K562 (cell line): ENCODE data around the gene EIF5. TPM values are rescaled to one million over a fixed set of nuclear protein-coding genes. Genes with fewer than 3 reads are reported as not detected.

Source experiments
- BRD9 ChIP-seq: fragments of 450-650 bp; IDR thresholded peaks from 2 replicates; pipeline ENCODE4 v1.6.1; 2018; ENCODE audit warnings: low read depth; ENCODE audit not compliant: partially characterized antibody
- CBX1 ChIP-seq: sonication (generic); IDR thresholded peaks from 2 replicates; pipeline ENCODE4 v1.6.1; 2016; ENCODE audit warnings: antibody characterized with exemption, low read depth, mild to moderate bottlenecking
- CBX3 ChIP-seq, 2 experiments: IDR thresholded peaks; 1 replicate in 1 of 2; 2 replicates in 1 of 2; pipeline ENCODE4 v1.6.1; 2012; ENCODE audit warnings: inconsistent platforms in 2 of 2, low read length in 2 of 2, borderline replicate concordance in 1 of 2, control low read depth in 1 of 2
- DPF2 ChIP-seq: fragments of 450-650 bp; IDR thresholded peaks from 2 replicates; pipeline ENCODE4 v1.6.1; 2016
- GTF2A2 ChIP-seq: IDR thresholded peaks from 2 replicates; pipeline ENCODE4 v1.6.1; 2016; ENCODE audit warnings: mild to moderate bottlenecking, missing genetic modification characterization, missing compliant biosample characterization
- IRF2 ChIP-seq: sonication (generic); formaldehyde crosslinking; IDR thresholded peaks from 2 replicates; pipeline ENCODE4 v1.8.1; 2022; ENCODE audit warnings: mild to moderate bottlenecking, missing genetic modification reagents
- MCM2 ChIP-seq: fragments of 450-650 bp; IDR thresholded peaks from 2 replicates; pipeline ENCODE4 v1.6.1; 2017; ENCODE audit warnings: low read depth, mild to moderate bottlenecking
- NRF1 ChIP-seq, 2 experiments: fragments of 450-650 bp; IDR thresholded peaks in 1 of 2; conservative IDR thresholded peaks in 1 of 2; 2 replicates each; pipeline ENCODE4 v1.6.1; 2014; ENCODE audit warnings: mild to moderate bottlenecking in 2 of 2
- PML ChIP-seq: IDR thresholded peaks from 2 replicates; pipeline ENCODE4 v1.6.1; 2012; ENCODE audit warnings: low read length, inconsistent platforms
- RCOR1 ChIP-seq, 2 experiments: IDR thresholded peaks; 2 replicates each; pipeline ENCODE4 v1.6.1; 2012; ENCODE audit warnings: low read depth in 2 of 2, low read length in 2 of 2, borderline replicate concordance in 1 of 2, improper control_type of control experiment in 1 of 2
- SMARCB1 ChIP-seq: IDR thresholded peaks from 2 replicates; pipeline ENCODE4 v1.6.1; 2011; ENCODE audit warnings: improper control_type of control experiment, low read depth; ENCODE audit not compliant: insufficient read length
- SP1 ChIP-seq: sonication (generic); formaldehyde crosslinking; IDR thresholded peaks from 2 replicates; pipeline ENCODE4 v1.8.1; 2022; ENCODE audit warnings: mild to moderate bottlenecking, missing genetic modification reagents
- SREBF2 ChIP-seq: sonication (generic); formaldehyde crosslinking; IDR thresholded peaks from 2 replicates; pipeline ENCODE4 v1.4.0; 2020; ENCODE audit warnings: mild to moderate bottlenecking, missing genetic modification reagents
- SRSF9 ChIP-seq: fragments of 200-400 bp; formaldehyde crosslinking; IDR thresholded peaks from 2 replicates; pipeline ENCODE4 v1.6.1; 2017; ENCODE audit warnings: low read depth, low read length, borderline replicate concordance
- THRAP3 ChIP-seq: fragments of 450-650 bp; IDR thresholded peaks from 2 replicates; pipeline ENCODE4 v1.6.1; 2016; ENCODE audit warnings: mild to moderate bottlenecking, inconsistent platforms, borderline replicate concordance
- polyA plus RNA-seq, 8 experiments: library from polyadenylated mRNA; depleted of rRNA in 4 of 8; stranded (reverse) in 5 of 8; unstranded in 3 of 8; fragments of >200 nt; fragmentation: Nextera tagmentation in 2 of 8; fragmentation: Illumina TruSeq in 1 of 8; extraction: Ambion mirVana in 2 of 8; extraction: Trizol in 1 of 8; gene quantifications; 2 replicates each; pipeline versions ENCODE4 v1.2.1 to v1.2.3, GENCODE V29; 2011 to 2014; ENCODE audit warnings: inconsistent platforms in 1 of 8, missing spikeins in 1 of 8
- total RNA-seq, 7 experiments: library from RNA; depleted of rRNA in 6 of 7; stranded (reverse); fragments of >200 nt in 6 of 7; fragmentation: Illumina TruSeq in 2 of 7; extraction: Trizol in 2 of 7; gene quantifications; 2 replicates each; pipeline versions ENCODE4 v1.2.1 to v1.2.3, GENCODE V29; 2011 to 2021; ENCODE audit warnings: low replicate concordance in 1 of 7
- TF ChIP-seq, protein P1 (sequence below): fragments of 450-650 bp; IDR thresholded peaks from 2 replicates; pipeline ENCODE4 v1.6.1; 2016; ENCODE audit warnings: low read depth
- TF ChIP-seq, protein P2 (sequence below): IDR thresholded peaks from 3 replicates; pipeline ENCODE4 v1.6.1; 2011; ENCODE audit warnings: borderline replicate concordance, mild to moderate bottlenecking, moderate library complexity; ENCODE audit not compliant: insufficient read length; ENCODE audit errors: extremely low read depth

Gene EIF5
- total and polyA plus RNA-seq, 9 of the 15 experiments (the other 6 are each of a cell fraction or from before 2014, with no cell fraction given): 92.7 to 442 (median 190) TPM

DNA sequence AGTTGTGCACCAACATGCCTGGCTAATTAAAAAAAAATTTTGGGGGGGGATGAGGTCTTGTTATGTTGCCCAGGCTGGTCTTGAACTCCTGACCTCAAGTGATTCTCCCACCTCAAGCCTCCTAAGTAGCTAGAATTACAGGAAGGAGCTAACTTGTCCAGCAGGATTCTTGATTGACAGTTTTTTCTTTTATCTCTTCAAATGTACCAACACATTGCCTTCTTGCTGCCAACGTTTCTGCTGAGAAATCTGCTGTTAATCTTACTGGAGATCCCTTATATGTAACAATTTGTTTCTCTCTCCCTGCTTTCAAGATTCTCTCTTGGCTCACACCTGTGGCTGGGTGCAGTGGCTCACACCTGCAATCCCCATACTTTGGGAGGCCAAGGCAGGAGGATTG is 28.7 kb downstream of the EIF5 start (continued):
- TF ChIP-seq, protein P1, sequence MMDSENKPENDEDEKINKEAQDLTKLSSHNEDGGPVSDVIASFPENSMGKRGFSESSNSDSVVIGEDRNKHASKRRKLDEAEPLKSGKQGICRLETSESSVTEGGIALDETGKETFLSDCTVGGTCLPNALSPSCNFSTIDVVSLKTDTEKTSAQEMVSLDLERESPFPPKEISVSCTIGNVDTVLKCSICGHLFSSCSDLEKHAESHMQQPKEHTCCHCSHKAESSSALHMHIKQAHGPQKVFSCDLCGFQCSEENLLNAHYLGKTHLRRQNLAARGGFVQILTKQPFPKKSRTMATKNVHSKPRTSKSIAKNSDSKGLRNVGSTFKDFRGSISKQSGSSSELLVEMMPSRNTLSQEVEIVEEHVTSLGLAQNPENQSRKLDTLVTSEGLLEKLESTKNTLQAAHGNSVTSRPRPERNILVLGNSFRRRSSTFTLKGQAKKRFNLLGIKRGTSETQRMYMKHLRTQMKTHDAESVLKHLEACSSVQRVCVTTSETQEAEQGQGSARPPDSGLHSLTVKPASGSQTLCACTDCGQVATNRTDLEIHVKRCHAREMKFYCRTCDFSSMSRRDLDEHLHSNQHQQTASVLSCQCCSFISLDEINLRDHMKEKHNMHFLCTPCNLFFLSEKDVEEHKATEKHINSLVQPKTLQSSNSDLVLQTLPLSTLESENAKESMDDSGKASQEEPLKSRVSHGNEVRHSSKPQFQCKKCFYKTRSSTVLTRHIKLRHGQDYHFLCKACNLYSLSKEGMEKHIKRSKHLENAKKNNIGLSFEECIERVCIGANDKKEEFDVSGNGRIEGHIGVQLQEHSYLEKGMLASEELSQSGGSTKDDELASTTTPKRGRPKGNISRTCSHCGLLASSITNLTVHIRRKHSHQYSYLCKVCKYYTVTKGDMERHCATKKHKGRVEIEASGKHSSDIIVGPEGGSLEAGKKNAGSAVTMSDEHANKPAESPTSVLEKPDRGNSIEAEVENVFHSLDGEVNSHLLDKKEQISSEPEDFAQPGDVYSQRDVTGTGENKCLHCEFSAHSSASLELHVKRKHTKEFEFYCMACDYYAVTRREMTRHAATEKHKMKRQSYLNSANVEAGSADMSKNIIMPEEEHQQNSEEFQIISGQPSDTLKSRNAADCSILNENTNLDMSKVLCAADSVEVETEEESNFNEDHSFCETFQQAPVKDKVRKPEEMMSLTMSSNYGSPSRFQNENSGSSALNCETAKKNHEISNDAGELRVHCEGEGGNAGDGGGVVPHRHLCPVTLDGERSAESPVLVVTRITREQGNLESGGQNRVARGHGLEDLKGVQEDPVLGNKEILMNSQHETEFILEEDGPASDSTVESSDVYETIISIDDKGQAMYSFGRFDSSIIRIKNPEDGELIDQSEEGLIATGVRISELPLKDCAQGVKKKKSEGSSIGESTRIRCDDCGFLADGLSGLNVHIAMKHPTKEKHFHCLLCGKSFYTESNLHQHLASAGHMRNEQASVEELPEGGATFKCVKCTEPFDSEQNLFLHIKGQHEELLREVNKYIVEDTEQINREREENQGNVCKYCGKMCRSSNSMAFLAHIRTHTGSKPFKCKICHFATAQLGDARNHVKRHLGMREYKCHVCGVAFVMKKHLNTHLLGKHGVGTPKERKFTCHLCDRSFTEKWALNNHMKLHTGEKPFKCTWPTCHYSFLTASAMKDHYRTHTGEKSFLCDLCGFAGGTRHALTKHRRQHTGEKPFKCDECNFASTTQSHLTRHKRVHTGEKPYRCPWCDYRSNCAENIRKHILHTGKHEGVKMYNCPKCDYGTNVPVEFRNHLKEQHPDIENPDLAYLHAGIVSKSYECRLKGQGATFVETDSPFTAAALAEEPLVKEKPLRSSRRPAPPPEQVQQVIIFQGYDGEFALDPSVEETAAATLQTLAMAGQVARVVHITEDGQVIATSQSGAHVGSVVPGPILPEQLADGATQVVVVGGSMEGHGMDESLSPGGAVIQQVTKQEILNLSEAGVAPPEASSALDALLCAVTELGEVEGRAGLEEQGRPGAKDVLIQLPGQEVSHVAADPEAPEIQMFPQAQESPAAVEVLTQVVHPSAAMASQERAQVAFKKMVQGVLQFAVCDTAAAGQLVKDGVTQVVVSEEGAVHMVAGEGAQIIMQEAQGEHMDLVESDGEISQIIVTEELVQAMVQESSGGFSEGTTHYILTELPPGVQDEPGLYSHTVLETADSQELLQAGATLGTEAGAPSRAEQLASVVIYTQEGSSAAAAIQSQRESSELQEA: no peak
- TF ChIP-seq THRAP3: 0 out of 2 replicates have a peak, but pooled peaks have one; percentile 48
- peak in 1 of 2 experiments; percentile 99; a peak in 2 of 3 replicates for TF ChIP-seq CBX3 (IDR thresholded peaks at IDR 0.05; ENCODE audit: borderline replicate concordance in 1 of 2, low read length in 2 of 2)
- TF ChIP-seq SREBF2 (CRISPR knock-in tag): no peak
- no peak for TF ChIP-seq GTF2A2 (tag)
- no peak for TF ChIP-seq SMARCB1
- TF ChIP-seq MCM2: no peak
- peak; percentile 54 for TF ChIP-seq DPF2
- TF ChIP-seq BRD9: no peak
- 0 out of 2 replicates have a peak, but pooled peaks have one; percentile 37 for TF ChIP-seq SP1 (CRISPR knock-in tag)
- TF ChIP-seq RCOR1 (IDR thresholded peaks at IDR 0.05; ENCODE audit: borderline replicate concordance in 1 of 2, low read depth in 2 of 2, low read length in 2 of 2): 0 out of 4 replicates have a peak, but pooled peaks of 1 of the 2 experiments have one; percentile 10
- TF ChIP-seq SRSF9: no peak
- TF ChIP-seq, protein P2, sequence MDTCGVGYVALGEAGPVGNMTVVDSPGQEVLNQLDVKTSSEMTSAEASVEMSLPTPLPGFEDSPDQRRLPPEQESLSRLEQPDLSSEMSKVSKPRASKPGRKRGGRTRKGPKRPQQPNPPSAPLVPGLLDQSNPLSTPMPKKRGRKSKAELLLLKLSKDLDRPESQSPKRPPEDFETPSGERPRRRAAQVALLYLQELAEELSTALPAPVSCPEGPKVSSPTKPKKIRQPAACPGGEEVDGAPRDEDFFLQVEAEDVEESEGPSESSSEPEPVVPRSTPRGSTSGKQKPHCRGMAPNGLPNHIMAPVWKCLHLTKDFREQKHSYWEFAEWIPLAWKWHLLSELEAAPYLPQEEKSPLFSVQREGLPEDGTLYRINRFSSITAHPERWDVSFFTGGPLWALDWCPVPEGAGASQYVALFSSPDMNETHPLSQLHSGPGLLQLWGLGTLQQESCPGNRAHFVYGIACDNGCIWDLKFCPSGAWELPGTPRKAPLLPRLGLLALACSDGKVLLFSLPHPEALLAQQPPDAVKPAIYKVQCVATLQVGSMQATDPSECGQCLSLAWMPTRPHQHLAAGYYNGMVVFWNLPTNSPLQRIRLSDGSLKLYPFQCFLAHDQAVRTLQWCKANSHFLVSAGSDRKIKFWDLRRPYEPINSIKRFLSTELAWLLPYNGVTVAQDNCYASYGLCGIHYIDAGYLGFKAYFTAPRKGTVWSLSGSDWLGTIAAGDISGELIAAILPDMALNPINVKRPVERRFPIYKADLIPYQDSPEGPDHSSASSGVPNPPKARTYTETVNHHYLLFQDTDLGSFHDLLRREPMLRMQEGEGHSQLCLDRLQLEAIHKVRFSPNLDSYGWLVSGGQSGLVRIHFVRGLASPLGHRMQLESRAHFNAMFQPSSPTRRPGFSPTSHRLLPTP: no peak
- TF ChIP-seq IRF2 (CRISPR knock-in tag): no peak
- TF ChIP-seq CBX1: peak; percentile 88; the same call in 1 of the 2 replicates
- TF ChIP-seq PML: no peak
- no peak for TF ChIP-seq NRF1 (conservative IDR thresholded peaks at IDR 0.05 in 1 of 2, IDR thresholded peaks at IDR 0.05 in 1 of 2)
